Vagina (tissue), 2 donors: ENCODE data around the gene CCR7.

Experiments
- POLR2A ChIP-seq, 2 donors: fragments of 450-650 bp; IDR thresholded peaks; one replicate each; pipeline ENCODE4 v1.6.1; 2017; ENCODE audit warnings: antibody characterized with exemption in 2 of 2, mild to moderate bottlenecking in 2 of 2, moderate library complexity in 2 of 2
- POLR2AphosphoS5 ChIP-seq, 2 donors: sonication (generic); formaldehyde crosslinking; IDR thresholded peaks; one replicate each; pipeline ENCODE4 v1.9.0; 2017; ENCODE audit warnings: antibody characterized with exemption in 2 of 2, mild to moderate bottlenecking in 2 of 2, low read depth in 1 of 2; ENCODE audit not compliant: insufficient read depth in 1 of 2

- TF ChIP-seq POLR2AphosphoS5 (IDR thresholded peaks at IDR 0.05; ENCODE audit: insufficient read depth in 1 of 2, low read depth in 1 of 2) (no peak), POLR2A (IDR thresholded peaks at IDR 0.05) (no peak)
Observed at GRCh38 chr17:40548491-40548981, 16.7 kb downstream of the CCR7 start.
